GM18526 (cell line): ENCODE data around the gene MT1H.

Experiments used
- POLR2A ChIP-seq: IDR thresholded peaks from 3 replicates; pipeline ENCODE4 v1.6.1; 2011; ENCODE audit not compliant: insufficient read length; ENCODE audit errors: extremely low read depth

Gene MT1H

DNA sequence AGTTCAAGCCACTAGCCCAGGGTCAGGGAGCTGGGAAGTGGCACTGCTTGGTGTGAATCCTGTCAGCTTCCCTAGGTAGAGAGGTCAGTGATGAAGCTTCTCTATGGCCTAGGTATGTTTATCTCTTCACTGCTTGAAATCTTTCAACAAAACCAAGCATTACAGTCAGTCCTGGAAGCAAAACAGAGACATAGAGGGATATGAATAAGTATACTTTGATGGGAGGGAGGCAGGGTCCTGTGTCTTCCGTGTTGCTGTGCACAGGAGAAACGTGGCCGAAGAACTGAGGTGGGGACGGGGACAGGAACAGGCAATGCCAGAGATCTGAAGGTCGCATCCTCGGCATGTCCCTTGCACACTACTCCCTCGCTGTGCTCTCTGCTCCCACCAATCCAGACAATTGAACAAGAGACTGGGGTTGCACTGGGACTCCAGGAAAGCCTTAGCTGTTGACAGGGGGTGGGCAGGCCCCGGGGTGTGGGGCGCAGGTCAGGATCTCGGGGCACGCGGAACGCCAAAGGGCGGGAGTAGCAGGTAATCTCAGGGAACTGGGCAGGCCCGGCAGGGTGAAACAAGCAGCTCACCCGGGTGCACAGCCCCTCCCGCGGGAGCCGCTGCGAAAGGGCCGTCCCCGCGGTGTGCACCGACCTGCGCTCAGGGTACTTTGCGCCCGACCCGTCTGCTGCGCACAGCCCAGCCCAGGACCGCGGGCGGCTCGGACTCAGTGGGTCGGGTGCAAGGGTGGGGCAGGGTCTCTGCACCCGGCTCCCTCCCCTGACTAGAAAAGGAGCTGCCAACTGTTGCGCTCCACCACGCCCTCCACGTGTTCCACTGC is at the start of gene MT1H:
TSS of gene MT1H (plus strand) at position 810 of the 835 bp plus-strand sequence. CDS start 71 bp downstream, outside the sequence.
- TF ChIP-seq POLR2A, result no peak

DNA sequence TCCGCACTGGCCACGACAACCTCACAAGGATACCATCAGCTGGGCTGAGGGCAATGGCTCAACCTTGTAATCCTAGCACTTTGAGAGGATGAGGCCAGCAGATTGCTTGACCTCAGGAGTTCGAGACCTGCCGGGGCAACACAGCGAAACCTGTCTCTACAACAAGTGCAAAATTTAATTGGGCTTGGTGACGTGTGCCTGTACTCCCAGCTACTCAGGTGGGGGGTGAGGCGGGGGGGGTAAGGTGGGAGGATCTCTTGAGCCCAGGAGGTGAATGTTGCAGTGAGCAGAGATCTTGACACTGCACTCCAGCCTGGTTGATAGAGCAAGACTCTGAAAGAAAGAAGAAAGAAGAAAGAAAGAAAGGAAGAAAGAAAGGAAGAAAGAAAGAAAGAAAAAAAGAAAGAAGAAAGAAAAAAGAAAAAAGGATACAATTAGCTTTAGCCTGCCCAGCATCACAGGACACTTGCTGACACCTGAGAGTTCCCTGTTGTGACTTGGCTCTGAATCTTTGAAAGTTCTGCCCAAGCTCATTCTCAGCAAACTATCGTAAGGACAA is 49.2 kb upstream of the MT1H start:
- TF ChIP-seq POLR2A, result no peak

DNA sequence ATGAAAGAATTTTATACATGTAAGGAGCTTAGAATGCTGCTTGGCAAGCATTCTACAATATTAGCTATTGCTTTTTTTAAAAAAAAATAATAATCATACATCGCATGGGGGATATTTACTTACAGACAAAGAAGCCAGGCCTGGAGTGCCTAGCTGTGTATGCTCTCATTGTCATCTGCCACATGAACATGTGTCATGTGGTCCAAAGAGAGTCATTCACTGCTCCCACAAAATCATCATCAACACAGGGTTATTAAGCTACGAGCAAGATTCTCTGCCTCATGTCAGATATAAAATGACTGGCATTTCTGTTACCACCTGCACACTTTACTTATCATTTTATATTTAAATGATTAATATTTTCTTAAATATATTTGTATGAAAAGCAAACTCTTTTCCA is 46.0 kb upstream of the MT1H start:
- TF ChIP-seq POLR2A, result no peak

DNA sequence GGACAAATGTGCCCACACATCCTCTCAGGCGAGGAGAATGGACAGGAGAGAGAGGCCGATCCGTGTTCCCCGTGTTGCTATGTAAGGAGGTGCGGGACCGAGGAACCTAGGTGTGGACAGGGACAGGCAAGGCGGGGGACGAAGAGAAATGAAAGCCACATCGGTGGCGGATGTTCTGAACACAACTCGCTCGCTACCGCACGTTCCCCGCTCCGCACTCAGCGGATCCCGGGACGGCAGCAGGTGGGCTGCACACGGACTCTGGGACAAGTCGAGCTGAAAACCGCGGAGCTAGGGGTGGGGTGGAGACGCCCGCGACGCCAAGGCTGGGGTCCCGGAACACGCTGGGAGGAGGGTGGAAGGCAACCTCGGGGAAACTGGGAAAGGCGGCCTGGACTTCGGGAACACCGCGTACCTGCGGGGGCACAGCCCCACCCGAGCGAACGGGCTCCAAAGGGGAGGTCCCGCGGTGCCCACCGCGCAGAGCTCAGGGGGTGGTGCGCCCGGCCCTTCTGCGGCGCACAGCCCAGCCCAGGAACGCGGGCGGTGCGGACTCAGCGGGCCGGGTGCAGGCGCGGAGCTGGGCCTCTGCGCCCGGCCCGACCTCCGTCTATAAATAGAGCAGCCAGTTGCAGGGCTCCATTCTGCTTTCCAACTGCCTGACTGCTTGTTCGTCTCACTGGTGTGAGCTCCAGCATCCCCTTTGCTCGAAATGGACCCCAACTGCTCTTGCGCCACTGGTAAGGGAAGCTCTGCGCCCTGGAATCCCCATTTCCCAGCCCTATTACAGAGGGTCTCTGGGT is 44.3 kb upstream of the MT1H start, which contains the start of gene MT1E:
TSS of gene MT1E (plus strand) at position 642 of the 803 bp plus-strand sequence. CDS start at position 713, 71 bp downstream.
- TF ChIP-seq POLR2A, result peak; percentile 53

DNA sequence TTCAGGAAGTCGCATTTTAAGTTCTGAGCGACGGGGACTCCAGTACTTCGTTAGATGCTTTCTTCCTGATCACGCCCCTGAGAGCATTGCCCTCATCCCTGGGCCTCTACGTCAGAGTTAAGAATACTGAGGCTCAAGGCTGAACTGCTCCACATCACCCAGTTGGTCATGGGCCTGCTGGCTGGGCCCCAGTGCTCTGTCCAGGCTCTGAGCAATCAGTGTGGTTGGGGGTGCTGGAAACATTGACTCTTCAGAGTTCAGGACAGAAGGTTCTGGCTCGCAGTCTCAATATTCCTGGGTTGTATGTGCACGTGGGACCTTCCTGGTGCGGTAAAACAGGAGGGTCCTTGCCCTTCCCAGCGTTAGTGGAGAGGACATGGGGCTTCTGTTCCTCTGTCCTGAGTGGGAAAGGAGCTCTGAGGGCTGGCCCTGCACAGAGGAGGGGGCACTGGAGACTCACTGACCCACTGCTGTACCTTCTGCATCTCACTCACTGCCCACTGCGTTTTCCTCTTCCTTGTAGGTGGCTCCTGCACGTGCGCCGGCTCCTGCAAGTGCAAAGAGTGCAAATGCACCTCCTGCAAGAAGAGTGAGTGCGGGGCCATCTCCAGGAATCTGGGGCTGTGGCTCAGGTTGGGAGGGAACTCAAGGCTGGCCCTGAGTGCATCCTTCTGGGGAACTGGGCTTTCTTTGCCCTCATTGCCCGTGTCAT is 43.5 kb upstream of the MT1H start:
- no peak for TF ChIP-seq POLR2A

DNA sequence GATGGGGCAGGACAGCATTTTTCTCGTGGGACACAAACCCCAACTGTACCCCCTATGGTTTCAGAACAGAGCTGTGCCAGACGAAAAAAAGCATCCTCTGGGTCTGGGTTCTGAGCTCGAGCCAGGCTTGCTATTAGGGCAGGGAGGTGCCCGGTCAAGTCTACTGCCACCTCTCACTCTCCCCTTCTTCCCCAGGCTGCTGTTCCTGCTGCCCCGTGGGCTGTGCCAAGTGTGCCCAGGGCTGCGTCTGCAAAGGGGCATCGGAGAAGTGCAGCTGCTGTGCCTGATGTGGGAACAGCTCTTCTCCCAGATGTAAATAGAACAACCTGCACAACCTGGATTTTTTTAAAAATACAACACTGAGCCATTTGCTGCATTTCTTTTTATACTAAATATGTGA is 42.9 kb upstream of the MT1H start:
- no peak for TF ChIP-seq POLR2A

DNA sequence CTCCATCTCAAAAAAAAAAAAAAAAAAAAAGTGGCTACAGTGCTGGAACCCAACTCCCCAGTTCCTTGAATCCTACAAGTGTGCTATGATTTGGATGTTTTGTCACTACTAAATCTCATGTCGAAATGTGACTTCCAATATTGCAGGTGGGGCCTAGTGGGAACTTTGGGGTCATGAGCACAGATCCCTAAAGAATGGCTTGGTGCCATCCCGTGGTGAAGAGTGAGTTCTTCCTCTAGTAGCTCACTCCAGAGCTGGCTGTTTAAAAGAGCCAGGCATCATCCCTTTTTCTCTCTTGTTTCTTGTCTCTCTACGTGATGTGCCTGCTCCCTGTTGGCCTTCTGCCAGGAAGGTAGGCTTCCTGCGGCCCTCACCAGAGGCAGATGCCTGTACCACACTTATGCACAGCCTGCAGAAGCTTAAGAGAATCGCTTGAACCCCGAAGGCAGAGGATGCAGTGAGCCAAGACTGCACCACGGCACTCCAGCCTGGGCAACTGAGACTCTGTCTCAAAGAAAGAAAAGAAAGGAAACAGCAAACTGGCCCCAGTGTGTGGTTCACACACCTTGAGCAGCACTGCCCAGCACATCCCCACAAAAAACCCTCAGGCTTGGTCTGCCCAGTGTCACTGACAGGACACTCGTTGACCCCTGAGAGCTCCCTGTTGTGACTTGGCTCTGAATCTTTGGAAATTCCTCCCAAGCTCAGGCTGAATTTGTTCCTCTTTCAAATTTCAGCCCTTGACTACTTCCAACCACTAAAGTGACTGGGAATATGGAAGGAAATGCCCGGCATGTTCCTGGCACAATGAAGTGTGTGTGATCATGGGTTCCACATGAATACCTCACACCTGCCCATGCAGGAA is 40.9 kb upstream of the MT1H start:
- no peak for TF ChIP-seq POLR2A

DNA sequence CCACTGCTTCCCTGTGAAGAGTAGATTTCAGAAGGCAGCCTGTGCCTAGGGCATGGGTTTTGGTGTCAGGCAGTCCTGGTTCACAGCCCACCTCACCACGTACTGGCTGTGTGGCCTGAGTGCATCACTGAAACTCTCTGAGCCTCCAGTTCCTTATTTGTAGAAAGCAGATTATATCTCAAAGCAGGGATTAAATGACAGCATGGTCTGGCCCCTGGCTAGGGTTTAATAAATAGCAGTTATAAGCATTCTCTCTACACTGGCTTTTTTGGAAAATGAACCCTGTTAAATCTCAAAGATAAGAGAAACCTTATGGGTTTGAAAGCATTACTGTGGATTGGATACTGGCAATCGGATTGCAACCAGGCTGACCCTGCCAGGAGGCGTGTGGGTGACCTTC is 40.1 kb upstream of the MT1H start:
- TF ChIP-seq POLR2A, result no peak

DNA sequence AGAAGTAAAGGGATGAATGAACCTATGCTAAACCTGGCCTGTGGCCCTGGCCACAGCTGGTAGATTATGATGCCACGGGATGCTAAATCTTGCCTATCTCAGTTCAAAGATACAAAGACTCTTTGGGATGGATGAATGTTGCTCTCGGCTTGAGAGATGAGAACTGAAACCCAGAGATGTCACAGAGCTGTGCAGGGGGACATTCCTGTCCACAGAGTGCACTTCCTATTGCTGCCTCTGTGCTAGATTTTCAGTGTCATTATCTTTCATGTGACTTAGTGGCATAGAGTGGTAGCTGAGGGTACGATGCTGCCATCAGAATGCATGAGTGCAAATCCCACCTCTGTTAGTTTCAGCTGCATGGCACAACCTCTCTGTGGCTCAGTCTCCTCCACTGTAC is 39.5 kb upstream of the MT1H start:
- TF ChIP-seq POLR2A, result no peak

DNA sequence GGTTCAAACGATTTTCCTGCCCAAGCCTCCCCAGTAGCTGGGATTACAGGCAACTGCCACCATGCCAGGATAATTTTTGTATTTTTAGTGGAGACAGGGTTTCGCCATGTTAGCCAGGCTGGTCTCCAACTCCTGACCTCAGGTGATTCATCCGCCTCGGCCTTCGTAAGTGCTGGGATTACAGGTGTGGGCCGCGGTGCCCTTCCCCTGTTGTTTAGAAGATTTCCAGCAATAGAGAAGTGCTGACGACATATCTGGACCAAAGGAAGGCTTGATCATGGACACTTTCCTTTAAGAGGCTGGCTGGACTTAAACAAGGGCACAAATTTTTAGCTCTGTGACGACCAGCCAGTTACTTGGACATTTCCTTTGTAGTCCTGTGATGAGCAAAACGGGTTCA is 38.4 kb upstream of the MT1H start:
- no peak for TF ChIP-seq POLR2A

DNA sequence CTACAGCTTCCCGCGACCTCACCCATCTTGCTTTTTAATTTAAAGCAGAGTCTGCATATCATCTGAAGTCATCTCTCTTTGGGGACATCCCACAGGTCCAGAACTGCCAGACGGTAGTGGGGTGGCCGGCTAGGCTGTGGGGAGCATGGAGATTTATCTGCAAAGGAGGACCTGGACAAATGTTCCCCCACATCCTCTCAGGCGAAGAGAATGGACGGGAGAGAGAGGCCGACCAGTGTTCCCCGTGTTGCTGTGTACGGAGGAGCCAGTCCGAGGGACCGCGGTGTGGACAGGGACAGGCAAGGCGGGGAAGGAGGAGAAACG is 37.8 kb upstream of the MT1H start:
- no peak for TF ChIP-seq POLR2A

DNA sequence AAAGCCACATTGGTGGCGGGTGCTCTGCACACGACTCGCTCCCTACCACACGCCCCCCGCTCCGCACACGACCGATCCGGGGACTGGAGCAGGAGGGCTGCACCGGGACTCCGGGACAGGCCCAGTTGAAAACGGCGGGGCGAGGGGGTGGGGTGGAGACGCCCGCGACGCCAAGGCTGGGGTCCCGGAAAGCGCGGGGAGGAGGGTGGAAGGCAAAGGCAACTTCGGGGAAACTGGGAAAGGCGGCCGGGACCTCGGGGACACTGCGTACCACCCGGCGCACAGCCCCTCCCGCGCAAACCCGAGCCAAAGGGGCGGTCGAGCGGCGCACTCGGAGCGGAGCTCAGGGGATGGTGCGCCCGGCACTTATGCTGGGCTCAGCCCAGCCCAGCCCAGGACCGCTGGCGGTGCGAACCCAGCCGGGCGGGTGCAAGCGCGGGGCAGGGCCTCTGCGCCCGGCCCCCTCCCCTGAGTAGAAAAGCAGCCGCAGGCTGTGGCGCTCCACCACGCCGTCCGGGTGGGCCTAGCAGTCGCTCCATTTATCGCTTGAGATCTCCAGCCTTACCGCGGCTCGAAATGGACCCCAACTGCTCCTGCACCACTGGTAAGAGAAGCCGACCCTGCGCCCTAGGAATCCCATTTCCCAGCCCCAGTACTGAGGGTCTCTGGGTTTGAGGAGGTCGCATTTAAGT is 37.3 kb upstream of the MT1H start, which contains the start of gene MT1M:
TSS of gene MT1M (plus strand) at position 504 of the 692 bp plus-strand sequence. CDS start at position 577, 73 bp downstream.
- no peak for TF ChIP-seq POLR2A

DNA sequence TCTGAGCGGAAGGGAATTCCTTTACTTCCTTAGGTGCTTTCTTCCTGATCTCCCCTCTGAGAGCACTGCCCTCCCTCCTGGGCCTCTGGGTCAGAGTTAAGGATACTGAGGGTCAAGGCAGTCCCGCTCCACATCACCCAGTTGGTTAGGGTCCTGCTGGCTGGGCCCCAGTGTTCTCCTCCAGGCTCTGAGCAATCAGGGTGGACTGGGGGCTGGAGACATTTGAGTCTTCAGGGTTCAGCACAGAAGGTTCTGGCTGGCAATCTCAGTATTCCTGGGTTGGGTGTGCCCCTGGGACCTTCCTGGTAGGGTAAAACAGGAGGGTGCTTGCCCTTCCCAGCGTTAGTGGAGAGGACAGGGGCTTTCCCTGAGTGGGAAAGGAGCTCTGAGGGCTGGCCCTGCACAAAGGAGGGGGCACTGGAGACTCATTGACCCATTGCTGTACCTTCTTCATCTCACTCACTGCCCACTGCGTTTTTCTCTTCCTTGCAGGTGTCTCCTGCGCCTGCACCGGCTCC is 36.7 kb upstream of the MT1H start:
- TF ChIP-seq POLR2A, result no peak
